HG03196 (cell line): ENCODE measurements around the gene CIZ1.

ENCODE experiments used
- ATAC-seq: cut with Tn5 transposase; IDR thresholded peaks from one replicate; pipeline ENCODE4 v1.9.1; 2021; ENCODE audit not compliant: unreplicated experiment

Gene CIZ1

DNA sequence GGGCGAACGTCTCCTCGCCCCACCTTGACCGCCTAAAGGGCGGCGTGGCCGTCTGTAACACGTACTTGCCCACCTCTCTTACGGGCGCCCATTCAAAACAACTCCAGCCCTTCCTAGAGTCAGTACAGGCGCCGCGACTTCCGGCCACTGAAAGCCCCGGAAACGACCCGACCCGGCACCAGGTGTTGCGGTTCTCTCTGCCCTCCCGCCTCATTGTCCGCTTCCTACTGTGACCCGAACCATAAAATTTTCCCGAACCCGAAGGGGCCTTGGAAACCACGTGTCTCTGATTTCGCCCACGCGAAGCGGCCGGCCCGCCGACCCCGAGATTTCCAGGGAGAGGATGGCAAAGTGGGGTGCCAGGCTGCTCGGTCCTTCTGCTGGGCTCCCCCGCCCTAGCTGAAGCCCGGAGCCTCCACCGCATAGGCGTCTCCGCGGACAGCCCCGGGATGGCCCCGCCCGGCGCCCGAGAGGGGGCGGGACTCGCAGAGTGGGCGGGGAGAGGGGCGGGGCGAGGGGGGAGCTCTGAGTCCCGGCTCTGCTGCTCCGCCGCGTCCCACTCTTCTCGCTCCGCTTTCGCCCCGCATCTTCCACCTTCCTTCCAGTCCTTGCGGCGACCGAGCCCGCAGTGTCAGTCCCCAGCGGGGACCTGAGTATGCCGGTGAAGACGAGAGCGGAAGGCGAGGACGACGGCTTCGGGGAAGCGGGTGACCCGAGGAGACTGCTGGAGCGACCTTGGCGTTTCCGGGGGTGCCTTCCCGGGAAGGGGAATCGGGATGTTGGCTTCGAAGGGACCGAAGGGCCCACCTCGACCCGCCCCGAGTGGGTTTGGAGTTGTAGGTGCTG lies 63.2 kb downstream of the CIZ1 start:
- peak; percentile 58 for ATAC-seq

DNA sequence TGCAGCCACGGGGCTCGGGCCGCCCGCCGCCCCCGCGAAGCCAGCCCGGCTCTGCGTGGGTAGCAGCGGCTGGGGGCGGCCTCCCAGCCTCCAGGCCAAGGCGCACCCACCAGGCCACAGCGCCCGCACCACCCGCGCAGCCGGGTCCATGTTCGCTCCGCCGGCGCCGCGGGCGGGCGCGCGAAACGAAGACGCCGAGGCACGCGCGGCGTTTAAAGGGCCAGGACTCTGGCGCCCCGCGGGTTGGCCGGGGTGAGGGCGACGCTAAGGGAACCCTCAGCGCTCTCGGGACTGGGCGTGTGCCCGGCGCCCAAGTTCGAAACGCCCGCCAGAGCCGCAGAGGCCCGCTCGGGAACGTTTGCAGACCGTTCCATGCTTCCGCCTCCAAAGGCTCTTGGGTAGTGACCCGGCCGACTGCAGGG lies 63.8 kb downstream of the CIZ1 start, which contains the start of gene PTGES2:
Gene PTGES2 (minus strand): TSS at position 162 of the 422 bp plus-strand sequence. CDS start 12 bp downstream, at position 150.
- ATAC-seq, result peak; percentile 73

DNA sequence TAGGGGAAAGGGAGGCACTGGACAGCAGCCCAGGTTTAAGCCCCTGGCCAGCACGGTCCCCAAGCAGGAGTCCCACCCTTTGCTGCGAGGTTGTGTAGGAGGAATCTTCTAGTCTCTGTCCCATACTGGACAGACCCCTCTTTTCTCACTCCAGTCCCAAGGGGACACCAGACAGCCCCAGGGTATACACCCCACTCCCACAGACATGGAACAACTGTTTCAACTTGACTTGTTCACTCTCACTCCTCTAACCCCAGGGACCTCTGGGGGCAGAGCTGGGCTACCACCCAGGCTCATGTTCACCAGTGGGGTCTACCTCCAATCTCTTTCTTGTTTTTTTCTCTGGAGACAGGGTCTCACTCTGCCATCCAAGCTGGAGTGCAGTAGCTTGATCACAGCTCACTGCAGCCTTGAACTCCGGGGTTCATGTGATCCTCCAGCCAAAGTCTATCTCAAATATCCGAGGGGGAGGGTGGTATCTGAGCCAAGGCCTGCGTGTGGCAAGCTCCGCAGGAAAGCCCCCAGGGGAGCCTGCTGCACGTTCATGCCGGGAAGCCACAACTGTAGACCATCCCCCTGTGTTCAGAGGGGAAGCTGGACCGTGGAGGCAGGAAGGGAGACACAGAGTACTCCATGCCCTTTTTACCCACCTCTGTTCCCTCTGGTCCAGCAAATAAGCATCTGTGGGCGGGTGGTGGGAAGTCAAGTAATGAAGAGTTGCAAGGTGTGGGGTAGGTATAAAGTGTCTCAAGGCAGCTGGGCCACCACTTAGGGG lies 65.6 kb downstream of the CIZ1 start:
- ATAC-seq, result no peak

DNA sequence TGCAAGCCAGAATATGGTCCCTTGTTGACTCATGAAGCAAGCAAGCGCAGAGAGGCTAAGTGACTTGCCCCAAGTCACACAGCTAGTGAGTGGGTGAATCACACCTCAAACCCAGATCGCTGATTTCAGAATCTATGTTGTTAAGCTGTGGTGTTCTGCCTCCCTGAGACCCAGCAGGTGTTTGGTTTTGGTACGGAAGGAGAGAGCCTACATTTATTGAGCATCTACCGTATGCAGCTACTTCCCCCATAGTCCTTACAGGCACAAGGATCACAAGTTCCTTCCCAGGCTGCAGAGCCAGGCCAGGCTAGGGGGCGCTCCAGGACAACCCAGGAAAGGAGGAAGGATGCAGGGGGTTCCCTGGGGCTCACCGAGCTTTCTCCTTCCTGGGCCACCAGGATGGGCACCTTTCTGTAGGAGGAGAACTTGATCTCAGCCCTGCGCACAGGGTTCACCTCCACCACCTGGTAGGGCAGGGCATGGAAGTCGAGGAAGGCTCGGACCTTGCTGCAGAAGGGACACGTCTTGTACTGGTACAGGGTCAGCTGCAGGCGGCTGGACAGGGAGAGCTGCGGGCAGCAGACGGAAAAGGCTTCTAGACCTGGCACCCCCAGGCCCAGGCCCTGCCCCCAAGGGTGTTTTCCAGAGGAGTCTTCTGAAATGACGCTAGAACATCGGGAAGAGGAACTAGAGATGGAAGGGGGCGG lies 66.3 kb downstream of the CIZ1 start:
- no peak for ATAC-seq

DNA sequence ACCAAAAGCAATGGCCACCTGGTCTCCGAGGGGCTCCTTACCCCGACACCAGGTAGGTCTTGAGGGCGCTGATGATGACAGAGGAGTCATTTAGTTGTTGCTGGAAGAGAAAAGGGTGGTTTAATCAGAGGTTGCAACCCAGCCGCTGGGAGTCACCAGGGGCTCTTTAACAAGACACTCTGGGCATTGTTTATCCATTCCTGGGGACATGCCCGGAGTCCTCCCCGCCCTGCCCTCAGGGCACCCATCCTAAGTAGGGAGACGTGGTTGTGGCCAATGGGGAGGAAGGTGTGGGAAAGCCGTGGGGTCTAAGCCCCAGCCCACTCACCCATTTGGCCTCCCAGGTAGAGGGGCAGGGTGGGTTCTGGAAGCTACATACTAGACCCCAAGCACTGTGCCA lies 66.9 kb downstream of the CIZ1 start:
- no peak for ATAC-seq

DNA sequence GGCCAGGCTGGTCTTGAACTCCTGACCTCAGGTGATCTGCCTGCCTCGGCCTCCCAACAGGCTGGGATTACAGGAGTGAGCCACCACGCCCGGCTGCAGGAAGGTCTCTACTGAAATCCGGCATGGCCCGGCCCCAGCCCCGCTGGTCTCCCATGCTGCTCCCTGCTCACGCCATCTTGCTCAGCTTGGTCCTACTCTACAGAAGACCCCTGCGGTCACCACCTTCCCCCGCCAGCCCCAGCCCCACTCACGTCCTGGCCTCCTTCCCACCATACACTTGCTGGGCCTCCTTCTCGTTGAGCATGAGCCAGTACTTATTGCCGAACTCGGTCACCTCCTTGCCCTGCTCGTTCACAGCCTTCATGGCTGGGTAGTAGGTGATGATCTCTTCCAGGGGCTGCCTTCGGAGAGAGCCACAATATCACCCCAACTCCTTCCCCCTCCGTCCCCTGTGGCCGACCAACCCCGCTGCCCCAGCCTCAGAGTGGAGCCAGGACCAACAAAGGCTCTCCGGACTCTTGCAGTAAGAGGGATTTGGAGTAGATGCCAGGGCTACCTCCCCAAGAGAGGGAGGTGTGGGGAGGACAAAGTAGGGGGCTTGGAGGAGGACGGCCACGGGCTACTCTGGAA lies 67.8 kb downstream of the CIZ1 start:
- no peak for ATAC-seq

DNA sequence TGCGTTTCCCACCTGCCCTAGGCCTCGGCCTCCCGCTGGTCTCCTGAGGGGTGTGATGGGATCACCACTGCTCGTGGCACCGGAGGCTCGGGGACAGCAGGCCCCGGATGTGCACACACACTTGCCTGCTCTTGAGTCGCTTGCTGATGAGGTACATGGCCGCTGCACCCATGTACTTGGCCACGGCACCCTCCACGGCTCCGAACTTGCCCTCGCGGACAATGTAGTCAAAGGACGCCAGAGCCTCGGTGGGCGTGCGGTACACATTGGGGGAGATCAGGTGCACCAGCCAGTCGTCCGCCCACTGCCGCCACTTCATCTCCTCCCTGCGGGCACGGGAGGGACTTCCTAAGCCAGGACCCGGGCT lies 68.6 kb downstream of the CIZ1 start:
- ATAC-seq, result no peak

DNA sequence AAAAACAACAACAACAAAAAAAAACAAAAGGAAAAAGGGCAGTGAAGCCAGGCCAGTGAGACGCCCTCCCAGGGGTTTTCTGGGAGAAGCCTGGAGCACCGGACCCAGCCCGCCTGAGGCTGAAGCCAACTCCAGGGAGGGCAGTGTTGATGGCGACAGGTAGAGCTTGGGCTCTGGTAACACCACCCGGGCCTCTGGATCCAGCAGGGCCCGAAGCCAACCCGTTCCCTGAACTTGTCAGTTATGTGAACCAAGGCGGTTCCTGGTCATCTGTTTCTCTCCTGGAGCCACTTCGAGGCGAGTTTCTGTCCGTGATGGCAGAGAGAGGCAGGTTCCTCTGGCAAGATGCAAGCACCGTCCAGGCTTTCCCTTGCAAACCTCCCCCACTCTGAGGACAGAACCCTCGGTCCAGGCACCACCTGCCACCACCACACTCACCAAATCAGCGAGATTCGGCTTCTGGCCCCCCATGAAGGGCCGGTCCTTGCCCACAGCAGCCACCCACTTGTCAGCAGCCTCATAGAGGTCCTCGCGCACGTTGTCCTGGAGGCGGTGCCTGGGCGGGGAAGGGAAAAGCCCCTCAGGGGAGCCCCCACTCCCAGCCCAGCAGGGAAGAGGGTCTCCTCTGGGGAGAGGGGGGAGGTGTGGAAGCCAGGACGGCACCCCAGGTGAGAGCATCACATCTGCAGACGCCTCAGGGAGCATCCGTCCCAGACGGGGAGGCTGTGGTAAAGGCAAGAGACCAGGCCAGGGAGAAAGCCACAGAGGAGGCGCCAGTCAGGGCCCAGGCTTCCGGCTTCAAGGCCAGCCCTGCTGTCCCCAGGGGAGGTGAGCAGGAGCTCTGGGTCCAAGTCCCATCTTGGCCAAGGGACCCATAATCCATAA lies 69.2 kb downstream of the CIZ1 start:
- no peak for ATAC-seq

DNA sequence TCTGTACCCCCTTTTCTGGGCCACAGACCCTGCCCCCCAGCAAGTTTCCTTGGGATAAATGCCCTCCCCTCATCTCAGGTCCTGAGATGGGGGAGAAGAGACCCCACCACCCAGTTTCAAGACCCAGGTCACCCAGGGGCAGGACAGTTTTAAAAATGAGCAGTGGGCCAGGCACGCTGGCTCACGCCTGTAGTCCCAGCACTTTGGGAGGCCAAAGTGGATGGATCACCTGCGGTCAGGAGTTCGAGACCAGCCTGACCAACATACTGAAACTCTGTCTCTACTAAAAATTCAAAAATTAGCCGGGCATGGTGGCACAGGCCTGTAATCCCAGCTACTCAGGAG lies 69.9 kb downstream of the CIZ1 start:
- no peak for ATAC-seq

DNA sequence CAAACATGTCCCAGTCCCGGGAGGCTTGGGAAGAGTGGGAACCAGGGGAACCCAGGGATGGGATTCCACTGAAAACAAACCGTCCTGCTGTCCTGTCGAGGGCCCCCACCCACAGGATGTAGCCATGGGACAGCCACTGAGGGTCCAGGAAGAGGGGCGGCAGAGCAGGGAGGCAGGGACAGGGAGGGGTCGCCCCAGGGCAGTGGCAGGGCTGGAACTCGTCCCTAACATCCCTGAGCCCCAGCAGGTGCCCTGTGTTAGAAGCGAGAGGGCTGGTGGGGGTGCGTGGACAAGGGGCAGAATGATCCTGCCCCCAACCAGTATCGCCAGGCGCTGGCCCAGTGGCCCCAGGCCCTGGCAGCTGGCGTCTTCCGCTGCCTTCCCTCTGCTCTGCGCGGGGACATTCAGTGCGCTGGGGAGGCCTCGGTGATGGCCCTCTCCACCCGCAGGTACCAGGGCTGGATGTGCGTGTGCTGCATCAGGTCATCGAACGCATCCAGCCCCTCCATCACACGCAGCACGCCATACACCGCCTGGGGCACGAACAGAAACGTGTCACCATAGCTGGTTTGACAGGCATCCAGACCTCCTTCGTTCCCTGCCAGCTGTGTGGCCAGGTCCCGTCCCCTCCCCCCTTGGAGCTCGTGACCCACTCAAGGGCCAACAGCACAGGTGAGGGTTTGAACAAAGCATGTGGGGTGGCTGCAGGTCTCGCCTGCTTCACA lies 70.5 kb downstream of the CIZ1 start:
- ATAC-seq, result no peak

DNA sequence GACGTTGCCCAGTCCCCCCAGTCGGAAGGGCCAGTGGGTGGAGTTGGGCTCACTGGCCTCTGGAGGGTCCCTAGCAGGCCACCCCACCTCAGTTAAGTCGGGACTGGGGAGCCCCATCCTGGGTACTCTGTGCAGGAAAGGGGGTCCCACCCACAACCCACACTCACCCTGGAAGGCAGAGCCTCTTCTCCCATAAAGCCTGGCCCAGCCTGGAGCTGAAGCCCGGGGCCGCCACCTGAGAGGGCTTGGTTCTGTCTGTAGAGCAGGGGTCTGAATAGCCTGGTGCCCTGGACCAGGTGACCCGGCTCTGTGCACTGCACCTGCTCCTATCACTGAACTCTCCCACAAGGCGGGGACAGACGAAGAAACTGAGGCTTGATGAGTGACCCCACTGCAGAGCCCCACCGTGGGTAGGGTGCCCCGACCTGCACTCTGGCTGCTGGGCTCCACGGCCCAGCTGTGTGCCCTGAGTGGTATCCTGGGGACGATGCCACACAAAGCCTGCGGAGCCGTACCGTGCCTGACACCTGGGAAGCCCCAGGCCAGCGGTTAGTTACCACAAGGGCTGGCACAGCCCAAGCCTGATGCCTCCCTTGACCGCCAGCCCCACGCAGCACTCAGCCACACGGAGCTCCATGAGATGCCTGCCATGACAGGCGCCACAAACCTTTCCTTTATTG lies 71.2 kb downstream of the CIZ1 start:
- no peak for ATAC-seq

DNA sequence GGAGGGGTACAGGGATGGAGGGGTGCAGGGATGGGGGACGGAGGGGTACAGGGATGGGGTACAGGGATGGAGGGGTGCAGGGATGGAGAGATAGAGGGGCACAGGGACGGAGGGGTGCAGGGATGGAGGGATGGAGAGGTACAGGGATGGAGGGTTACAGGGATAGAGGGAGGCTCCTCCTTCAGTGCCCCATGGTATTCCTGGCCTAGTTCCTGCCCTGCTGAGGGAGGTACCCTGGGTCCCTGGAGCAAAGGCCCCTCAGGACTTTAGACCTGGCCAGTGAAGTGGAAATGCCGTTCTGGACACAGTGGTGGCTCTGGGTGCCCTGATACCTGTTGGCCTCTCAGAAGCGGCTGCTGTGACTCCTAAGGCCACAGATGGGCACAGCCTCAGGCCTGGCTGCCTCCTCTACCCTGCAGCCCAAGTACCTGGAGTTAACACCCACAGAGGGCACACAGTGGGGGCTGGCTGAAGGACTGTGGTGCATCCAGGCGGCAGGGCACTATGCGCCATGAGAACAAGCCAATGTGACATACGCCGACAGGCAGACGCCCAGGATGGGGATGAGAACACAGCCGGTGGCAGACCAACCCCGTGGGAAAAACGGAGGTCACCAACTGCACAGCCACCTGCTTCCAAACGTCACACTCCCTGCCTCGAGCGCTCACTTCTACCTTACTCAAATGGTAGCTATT lies 72.3 kb downstream of the CIZ1 start:
- ATAC-seq, result no peak

DNA sequence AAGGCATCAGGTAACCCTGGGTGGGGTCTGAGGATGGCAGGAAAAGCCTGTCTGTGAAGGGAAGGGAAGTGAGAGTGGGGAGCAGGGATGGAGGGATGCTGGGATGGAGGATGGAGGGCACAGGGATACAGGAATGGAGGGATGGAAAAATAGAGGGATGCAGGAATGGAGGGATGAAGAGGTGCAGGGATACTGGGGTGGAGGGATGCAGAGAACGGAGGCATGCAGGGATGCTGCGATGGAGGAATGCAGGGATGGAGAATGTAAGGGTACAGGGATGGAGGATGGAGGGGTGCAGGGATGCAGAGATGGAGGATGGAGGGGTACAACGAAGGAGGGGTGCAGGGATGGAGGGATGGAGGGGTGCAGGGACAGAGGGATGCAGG lies 72.9 kb downstream of the CIZ1 start:
- ATAC-seq, result no peak

DNA sequence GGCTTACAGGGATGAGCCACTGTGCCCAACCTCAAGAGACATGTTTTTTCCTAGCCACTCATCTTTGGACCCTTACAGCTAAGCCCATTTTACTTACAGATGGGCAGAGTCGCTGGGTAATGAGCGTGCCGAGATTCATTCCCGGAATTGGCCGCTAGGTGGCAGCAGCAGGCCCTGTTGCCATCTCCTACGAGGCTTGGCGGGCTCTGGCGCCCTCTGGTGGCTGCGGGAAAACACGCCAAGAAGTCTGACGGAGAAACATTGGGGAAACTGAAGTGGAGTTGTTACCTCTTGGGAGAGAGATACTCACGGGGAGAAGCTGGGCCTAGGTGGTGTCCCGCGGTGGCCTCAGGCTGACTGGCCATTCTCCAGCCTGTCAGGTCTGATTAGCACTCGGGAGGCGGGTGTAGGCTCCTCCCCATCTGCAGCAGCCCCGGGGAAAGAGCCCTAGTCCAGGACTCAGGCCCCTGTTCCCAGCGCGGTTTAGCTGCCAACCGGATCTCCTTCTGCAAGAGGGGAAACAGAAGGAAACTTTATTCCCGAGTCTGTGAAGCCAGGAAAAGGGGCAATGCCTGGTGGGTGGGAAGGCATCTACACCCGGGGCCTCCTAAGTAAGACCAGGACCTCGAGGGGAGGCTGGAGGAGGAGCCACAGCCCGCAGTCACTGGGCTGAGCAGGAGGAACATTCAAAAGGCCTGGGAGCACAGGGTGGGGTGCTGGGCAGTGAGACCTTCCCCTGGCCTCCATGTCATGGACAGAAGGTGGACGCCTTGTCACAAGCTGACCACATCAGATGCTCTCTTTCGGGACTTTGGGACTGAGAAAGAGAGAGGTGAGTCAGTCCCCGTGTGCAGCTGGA lies 73.5 kb downstream of the CIZ1 start:
- no peak for ATAC-seq

DNA sequence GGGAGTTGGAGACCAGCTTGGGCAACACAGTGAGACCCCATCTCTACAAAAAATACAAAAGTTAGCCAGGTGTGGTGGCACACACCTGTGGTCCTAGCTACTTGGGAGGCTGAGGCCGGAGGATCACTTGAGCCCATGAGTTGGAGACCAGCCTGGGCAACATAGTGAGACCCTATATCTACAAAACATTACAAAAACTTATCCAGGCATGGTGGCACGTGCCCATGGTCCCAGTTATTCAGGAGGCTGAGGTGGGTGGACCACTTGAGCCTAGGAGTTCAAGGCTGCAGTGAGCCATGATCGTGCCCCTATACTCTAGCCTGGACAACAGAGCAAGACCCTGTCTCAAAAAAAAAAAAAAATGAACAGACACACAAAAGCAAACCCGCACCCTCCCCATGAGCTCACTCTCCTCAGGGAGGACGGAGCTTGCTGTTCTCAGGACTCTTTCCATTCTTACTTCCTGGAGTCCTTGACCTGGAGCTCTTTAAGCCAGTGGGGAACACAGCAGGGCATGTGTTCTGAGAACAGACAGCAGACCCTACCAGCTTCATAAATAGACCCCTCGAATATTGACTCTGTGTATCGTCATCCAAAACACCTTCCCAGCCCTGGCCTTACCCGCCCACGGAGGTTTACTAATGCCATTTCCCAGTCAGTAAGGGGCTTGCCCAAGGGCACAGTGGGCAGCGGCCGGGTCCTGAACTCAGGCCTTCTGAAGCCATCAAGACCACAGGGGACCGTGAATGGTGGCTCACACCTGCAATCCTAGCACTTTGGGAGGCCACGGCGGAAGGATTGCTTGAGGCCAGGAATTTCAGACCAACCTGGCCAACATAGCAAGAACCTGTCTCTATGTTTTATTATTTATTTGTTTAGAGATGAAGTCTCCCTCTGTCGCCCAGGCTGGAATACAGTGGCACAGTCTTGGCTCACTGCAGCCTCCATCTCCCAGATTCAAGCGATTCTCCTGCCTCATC lies 75.0 kb downstream of the CIZ1 start:
- ATAC-seq, result no peak
